ENCODE data around the gene GAST.

Gene GAST

DNA sequence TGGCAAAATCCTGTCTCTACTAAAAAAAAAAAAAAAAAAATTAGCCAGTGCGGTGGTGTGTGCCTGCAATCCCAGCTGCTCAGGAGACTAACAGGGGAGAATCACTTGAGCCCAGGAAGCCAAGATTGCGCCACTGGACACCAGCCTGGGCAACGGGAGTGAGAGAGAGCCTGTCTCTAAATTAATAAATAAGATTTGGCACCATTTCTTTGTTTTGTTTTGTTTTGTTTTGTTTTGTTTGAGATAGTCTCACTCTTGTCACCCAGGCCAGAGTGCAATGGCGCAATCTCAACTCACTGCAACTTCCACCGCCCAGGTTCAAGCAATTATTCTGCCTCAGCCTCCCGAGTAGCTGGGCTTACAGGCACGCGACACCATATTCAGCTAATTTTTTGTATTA lies 9.4 kb upstream of the GAST start:
- no peak overlapping the region for H3K4me3 ChIP-seq (ENCODE audit: low read depth, low read length)
- DNase-seq (ENCODE audit: low read depth): no peak
- TF ChIP-seq, protein P1, sequence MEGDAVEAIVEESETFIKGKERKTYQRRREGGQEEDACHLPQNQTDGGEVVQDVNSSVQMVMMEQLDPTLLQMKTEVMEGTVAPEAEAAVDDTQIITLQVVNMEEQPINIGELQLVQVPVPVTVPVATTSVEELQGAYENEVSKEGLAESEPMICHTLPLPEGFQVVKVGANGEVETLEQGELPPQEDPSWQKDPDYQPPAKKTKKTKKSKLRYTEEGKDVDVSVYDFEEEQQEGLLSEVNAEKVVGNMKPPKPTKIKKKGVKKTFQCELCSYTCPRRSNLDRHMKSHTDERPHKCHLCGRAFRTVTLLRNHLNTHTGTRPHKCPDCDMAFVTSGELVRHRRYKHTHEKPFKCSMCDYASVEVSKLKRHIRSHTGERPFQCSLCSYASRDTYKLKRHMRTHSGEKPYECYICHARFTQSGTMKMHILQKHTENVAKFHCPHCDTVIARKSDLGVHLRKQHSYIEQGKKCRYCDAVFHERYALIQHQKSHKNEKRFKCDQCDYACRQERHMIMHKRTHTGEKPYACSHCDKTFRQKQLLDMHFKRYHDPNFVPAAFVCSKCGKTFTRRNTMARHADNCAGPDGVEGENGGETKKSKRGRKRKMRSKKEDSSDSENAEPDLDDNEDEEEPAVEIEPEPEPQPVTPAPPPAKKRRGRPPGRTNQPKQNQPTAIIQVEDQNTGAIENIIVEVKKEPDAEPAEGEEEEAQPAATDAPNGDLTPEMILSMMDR (IDR thresholded peaks at IDR 0.05; ENCODE audit: control insufficient read depth, extremely low read depth, insufficient read depth): no peak

- DNase-seq (ENCODE audit: low read depth): no peak
- TF ChIP-seq, protein P1 (IDR thresholded peaks at IDR 0.05; ENCODE audit: control insufficient read depth, extremely low read depth, insufficient read depth): no peak
- H3K4me3 ChIP-seq (ENCODE audit: low read depth, low read length): no peak overlapping the region
Observed at GRCh38 chr17:41705271-41705991, 6.7 kb upstream of the GAST start.

- TF ChIP-seq, protein P1 (IDR thresholded peaks at IDR 0.05; ENCODE audit: control insufficient read depth, extremely low read depth, insufficient read depth): no peak
- no peak for DNase-seq (ENCODE audit: low read depth)
- H3K4me3 ChIP-seq (ENCODE audit: low read depth, low read length): no peak overlapping the region
Observed at GRCh38 chr17:41707803-41708669, 4.1 kb upstream of the GAST start.

- TF ChIP-seq, protein P1 (IDR thresholded peaks at IDR 0.05; ENCODE audit: control insufficient read depth, extremely low read depth, insufficient read depth): no peak
- DNase-seq (ENCODE audit: low read depth): no peak
- H3K4me3 ChIP-seq (ENCODE audit: low read depth, low read length): no peak overlapping the region
Observed at GRCh38 chr17:41710472-41711090, 1.6 kb upstream of the GAST start.

GRCh38 chr17:41717408-41718286 lies 5.5 kb downstream of the GAST start:
- TF ChIP-seq, protein P1 (IDR thresholded peaks at IDR 0.05; ENCODE audit: control insufficient read depth, extremely low read depth, insufficient read depth): no peak
- DNase-seq (ENCODE audit: low read depth): peak; percentile 63
- peak overlapping the region; percentile 16 for H3K4me3 ChIP-seq (ENCODE audit: low read depth, low read length)

DNA sequence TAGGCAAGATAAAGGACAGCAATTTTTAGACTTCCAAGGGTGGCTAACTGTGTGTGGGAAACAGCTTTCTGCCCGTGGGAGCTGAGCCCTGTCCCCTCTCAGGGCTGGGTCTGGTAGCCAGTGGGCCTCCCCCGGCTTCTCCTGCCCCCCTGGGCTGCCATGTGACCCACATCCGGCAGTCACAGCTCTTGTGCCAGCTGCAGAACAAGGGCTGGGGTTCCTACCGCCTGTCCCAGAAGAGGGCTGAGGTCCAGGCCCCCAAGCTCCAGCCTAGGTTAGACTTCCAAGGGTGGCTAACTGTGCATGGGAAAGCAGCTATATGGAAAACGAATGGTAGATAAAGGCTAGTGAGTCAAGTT lies 6.1 kb downstream of the GAST start:
- no peak overlapping the region; the same call in 1 of the 2 replicates for H3K4me3 ChIP-seq (ENCODE audit: low read depth, low read length)
- DNase-seq (ENCODE audit: low read depth): no peak
- TF ChIP-seq, protein P1 (IDR thresholded peaks at IDR 0.05; ENCODE audit: control insufficient read depth, extremely low read depth, insufficient read depth): no peak
